GM19328 (cell line): ENCODE data around the gene TMEM272.

ENCODE experiments used
- ATAC-seq: cut with Tn5 transposase; IDR thresholded peaks from one replicate; pipeline ENCODE4 v1.9.1; 2021; ENCODE audit warnings: mild to moderate bottlenecking, moderate library complexity; ENCODE audit not compliant: unreplicated experiment

The TMEM272 gene

DNA sequence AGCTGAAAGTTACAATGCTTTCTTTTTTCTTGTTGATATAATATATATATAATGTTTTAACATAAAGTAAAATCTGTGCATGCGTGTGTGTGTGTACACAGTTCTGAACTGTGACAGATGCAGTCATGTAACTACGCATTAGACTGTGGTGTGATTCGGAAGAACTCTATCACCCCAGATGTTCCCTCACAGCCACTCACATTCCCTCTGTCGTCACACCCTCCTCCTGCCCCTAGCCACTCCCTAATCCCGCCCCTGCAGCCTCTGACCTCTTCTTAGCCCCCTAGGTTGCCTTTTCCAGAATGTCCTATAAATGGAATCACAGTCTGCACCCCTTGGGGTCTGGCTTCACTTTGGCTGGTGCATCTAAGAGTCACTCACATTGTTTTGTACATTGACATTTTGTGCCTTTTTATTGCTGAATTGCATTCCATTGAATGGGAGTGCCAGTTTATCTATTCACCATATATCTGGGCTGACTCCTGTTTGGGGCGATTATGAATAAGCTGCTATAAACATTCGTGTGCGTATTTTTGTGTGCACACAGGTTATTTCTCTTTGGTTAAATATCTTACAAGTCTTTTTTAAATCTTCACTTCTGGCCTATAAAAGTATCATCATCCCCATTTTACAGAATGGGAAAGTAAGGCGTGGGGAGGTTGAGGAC, 61.4 kb downstream of the TMEM272 start:
- no peak for ATAC-seq

DNA sequence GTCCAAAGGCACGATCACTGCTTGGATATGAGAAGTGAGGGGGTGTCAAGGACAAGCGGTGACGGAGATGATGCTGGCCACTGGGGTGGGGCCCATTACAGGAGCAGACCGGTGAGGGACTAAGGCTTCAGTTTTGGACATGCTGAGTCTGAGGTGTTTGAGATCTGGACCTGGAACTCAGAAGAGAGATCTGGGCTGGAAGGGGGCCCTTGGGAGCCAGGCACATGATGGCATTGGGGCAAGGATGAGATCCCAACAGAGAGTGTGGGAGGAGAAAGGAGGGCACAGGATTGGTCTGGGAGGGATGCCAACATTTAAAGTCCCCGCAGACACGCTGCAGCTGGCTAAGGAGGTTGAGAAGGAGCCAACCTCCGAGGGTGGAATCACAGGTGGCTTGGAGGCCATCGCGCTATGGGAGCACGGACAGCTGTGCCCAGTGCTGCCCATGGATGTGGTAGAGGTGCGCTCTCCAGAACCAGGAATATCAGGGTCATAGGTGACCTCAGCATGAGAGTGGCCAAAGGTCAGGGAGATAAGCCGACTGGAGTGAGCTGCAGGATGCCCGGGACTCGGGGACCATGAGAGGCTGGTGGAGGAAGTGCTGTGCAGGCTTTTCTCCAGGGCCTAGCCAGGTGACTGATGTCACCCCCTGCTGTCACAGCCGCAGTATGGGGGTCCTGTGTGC, 62.8 kb downstream of the TMEM272 start:
- no peak for ATAC-seq

DNA sequence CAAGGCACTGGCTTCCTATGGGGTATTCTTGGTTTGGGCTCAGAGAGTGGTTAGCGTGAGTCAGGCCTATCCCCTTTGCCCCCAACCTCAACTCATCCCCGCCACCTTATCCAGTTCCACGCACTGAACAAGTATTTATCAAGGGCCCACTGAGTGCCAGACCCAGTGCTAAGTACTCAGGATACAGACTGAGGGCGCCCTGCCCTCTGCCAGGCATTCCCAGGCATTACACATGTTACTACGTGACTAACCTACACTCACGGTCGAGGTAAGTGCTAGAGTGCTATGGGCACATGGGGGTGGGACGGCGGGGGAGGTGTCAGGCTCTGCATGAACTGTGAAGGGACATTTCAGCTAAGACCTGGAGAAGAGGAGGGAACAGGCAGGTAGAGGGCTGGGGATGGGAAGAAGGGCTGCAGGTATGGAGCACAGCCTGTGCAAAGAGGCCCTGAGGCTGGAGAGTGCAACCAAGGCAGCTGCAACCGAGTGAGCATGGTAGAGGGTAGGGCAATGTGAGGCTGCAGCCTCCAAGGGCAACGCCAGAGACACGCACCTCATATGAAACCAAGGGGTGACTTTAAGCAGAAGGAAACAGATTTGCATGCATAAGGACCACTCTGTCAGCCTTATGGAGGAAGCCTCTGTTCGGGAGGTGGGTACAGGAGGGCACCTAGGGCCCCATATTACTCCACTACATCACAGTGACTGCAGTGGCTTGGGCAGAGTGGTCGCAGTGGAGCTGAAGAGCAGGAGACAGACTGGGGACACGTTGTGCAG, 63.5 kb downstream of the TMEM272 start:
- ATAC-seq, result no peak

- ATAC-seq, result no peak
These were observed 64.9 kb downstream of the TMEM272 start for GRCh38 chr13:51780099-51780498.

DNA sequence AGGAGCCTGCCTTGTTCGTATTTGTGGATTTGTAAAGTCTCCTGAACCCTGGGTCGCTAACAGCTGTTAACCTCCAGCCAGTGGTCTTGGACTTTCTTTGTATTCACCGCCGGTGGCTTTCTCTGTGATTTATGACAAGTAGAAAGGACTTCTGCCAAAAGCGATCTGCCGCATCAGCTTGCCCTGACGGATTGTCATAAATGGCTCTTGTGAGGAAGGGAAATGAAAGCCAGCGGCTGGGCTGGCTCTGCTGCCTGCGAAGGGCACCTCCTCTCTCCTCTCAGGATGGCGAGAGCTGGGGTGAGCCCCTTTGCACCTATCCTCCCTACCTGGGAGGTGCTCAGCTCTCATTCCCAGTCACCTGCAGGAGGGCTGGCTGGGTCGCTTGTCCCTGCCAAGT, 66.6 kb downstream of the TMEM272 start:
- ATAC-seq, result no peak

- no peak for ATAC-seq
These were observed 67.1 kb downstream of the TMEM272 start for GRCh38 chr13:51777921-51778320.

GRCh38 chr13:51776179-51776578, 68.8 kb downstream of the TMEM272 start:
- no peak for ATAC-seq

GRCh38 chr13:51773515-51773914, 71.5 kb downstream of the TMEM272 start:
- ATAC-seq, result no peak

DNA sequence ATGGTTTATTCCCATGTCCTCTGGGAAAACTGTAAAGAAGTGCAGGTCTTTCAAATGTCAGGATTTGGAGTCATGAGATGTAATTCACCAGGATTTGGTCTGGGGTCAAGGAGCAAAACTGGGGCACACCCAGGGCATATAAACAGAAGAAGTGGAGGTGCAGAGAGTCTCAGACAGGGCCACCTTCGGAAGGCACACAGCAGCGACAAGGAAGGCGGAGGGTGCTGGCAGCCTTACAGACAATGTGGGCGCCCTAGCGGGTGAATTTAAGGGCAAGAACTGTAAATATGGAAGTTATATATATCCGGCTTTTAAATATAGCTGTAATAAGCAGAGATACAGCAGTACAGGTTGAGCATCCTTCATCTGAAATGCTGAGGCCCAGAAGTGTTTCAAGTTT, 72.2 kb downstream of the TMEM272 start:
- no peak for ATAC-seq

GRCh38 chr13:51772105-51772455, 72.9 kb downstream of the TMEM272 start:
- ATAC-seq, result no peak

DNA sequence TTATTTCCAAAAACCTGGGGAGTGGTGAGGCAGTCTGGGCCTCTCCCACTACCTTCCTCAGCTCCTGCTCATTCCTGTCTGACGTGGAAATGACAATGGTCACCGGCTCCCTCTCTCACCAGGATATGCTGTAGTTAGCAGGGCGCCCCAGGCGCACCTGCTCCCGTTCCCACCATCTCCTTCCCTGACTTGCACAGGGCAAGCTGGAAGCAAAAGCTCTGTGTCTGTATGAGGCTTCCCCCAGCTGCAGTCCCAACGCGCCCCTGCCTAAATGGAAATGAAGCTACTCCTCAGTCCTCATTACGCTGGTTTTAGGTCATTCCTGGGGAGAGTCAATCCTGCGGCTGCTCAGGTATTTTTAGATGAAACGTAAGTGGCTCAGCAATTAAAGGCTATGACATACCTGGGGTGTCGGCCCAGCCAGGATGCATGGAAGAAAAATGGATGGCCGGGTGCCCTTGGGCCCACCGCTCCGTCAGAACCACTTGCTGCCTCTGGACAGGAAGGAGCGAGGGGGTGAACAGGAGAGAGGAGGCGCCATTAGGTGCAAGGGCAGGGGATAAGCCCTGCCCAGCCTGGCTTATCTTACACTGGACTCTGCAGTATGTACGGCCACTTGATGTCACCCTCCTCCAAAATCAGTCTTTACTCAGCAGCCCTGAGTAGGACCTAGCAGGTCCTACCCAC, 73.4 kb downstream of the TMEM272 start:
- no peak for ATAC-seq

DNA sequence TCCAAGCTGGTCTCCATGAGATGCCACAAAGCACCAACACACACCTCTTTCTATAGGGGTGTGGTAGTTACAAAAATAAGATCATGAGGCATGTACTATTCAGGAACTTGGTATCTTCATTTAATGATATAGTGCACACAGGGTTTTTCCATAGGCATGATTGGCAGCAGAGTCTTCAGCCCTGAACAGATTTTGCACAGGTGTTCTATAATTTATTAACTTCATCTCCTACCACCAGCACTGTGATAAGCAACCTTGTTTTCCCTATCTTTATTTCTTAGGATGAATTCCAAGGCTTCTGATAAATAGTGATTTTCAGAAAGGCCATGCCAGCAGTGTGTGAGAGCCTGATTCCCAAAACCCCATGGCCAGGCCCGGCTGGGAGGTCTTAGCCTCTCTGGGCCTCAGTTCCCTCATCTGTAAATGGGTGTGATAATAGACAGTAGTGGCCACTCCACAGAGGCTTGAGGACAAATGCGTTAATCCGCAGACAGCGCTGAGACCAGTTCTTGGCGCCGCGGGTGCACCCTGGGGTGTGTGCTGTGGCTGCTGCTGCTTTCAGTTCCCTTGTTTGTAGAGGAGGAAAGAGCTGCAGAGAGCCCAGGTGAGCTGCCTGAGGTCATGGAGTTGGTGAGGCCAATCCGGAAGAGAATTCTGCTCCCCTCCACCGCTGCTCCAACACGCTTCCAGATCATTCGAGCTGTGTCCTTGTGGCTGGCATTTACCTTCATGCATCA, 74.1 kb downstream of the TMEM272 start:
- ATAC-seq, result no peak

DNA sequence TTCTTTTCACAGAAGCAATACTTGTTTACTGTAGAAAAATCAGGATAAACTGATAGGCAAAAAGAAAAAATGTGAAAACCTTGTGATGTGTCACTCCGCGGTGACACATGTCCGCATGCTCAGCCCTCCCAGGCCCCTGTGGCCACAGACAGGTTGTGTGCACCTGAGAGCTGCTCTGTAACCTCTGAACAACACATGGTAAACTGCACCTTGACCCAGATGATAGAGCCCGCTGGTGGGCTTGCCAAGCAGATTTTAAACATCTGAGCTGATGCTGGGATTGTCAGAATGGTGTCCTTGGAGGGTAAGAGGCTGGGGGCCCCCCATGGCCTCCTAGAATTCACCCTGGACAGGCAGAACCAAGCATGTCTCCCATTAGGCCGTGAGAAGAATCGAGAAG, 74.8 kb downstream of the TMEM272 start:
- no peak for ATAC-seq

DNA sequence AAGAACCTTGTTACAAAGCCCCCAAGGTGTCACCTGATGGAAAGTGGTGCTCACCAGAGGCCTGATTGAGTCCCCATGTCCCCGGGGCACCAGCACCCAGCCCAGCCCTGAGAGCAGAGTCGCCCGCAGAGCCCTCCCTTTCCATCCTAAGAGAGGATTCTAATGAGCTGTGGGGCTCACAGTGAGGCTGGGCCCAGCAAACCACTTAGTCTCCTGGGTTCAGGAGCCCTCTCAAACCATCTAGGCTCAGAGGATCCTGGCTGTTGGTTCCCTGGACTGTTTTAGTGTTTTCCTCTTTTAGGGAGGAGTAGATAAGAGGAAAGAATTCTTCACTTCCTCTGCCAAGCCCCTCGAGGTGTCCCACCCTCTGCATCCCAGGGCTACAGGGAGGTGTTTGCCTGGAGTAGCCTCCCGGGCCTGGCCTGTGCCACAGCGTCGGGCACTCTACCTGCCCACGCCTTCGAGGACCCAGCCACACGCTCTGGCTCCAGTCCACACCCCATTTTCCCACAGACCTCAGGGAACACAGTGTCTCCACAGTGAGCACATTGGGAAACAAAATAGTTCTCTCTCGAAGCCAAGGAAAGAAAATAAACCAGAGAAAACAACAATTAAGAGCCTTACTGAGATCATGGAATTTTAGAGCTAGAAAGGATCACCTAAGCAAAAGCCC, 75.4 kb downstream of the TMEM272 start:
- ATAC-seq, result no peak

- ATAC-seq, result no peak
These were observed 76.0 kb downstream of the TMEM272 start for GRCh38 chr13:51768976-51769375.

- no peak for ATAC-seq
These were observed 76.5 kb downstream of the TMEM272 start for GRCh38 chr13:51768378-51768921.

DNA sequence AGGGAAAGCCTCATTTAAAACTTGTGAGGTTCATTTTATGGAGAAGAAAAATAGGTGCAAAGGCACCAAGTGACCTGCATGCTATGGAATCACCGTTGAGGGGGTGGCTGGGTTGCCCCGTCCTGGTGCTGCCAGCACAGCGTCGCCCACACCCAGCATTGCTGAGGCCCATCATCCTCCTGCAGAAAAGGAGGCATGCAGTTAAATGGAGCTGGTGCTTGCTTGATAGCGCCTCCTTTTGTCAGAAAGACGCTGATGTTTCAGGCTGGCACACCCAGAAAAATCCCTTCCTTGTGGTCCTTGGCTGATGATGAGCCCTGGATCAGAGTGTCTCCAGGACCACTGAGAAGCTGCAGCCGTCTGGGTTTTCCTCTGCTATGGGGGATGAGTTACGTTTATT, 77.9 kb downstream of the TMEM272 start:
- ATAC-seq, result no peak

DNA sequence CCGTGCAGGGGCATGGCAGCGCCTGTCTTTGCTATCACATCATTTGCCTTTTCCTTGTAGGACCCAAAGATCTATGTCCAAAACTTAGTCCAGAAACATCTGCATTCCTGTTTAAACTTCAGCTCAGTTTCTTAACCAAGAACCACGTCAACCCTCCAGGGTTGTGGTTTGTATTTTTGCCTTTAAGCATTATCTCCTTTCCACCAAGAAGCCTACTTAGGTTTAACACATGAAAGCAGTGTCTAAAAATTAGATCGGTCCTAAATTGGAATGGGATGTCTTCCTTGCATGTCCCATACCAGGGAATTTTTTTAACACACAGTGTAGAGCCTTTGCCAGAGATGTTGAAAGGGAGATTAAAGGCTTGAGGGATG, 79.8 kb downstream of the TMEM272 start:
- ATAC-seq, result no peak

- peak; percentile 69 for ATAC-seq
These were observed 80.5 kb downstream of the TMEM272 start for GRCh38 chr13:51764184-51765141.
